Measurements from ENCODE around the gene DOCK1.

Gene DOCK1

GRCh38 chr10:127315888-127316287 lies 410.7 kb downstream of the DOCK1 start:
- no peak for DNase-seq (ENCODE audit: low spot score)

DNA sequence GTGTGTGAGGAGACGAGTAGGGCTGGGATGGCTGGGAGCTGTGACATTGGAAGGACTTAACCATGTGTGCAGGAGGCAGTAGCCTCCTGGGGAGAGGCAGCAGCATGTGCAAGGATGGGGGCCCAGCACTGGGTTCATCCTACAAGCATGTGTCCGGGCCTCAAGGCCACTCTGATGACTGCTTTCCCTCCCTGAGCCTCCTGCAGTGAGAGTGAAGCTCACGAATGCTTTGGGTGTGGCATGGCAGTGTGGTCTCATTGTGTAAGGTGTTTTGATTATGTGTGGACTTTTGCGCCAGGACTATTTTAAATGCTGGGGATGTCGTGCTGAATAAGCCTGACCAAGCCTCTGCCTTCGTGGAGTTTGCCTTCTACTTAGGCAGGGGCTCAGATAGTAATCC lies 413.2 kb downstream of the DOCK1 start:
- no peak for DNase-seq (ENCODE audit: low spot score)

DNA sequence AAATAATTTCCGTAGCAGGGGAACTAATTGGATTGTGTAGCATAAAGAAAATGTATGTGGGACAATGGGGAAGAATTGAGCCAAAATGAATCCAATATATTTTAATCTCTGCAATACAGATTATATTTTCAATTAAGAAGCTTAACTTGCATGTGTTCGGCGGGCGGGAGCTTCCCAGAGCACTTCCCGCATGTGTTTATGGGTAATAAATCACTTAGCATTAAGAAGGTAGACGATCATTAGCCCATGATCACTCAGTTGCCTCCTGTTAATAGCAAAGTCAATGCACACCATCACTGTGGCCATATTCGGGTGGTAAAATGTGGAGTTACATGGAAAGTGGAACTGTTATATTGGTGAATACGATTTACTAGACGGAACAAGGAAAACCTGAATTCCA lies 414.0 kb downstream of the DOCK1 start:
- DNase-seq (ENCODE audit: low spot score) = no peak

DNA sequence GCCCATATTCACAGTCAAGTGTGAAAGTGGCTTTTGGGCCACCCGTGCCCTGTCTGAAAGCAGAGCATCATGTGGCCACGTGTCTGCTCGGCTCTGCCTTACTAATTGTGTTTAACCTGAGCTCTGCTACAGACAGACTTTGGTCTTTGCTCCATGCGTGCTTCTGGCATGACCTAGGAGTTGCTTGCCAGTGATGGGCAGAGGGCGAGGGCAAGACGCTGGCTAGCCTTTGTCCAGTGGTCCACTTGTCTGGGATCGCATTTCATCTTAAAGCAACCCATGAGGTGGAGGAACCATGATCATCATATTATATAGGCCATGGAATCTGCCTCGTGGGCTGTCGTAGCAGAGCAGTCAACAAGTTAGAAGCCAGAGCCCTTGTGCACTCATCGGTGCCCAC lies 414.5 kb downstream of the DOCK1 start:
- DNase-seq (ENCODE audit: low spot score) = no peak

GRCh38 chr10:127320176-127320575 lies 414.9 kb downstream of the DOCK1 start:
- no peak for DNase-seq (ENCODE audit: low spot score)

DNA sequence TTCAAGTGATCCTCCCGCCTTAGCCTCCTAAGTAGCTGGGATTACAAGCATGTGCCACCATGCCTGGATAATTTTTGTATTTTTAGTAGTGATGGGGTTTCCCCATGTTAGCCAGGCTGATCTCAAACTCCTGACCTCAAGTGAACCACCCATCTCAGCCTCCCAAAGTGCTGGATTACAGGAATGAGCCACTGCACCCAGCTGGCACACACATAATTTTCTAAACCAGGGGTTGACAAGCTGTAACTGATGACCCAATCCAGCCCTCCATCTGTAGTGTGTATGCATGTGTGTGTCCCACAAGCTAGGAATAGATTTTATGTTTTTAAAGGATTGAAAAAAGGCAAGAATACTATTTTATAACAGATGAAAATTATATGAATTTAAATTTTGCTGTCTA lies 417.1 kb downstream of the DOCK1 start:
- DNase-seq (ENCODE audit: low spot score) = no peak

DNA sequence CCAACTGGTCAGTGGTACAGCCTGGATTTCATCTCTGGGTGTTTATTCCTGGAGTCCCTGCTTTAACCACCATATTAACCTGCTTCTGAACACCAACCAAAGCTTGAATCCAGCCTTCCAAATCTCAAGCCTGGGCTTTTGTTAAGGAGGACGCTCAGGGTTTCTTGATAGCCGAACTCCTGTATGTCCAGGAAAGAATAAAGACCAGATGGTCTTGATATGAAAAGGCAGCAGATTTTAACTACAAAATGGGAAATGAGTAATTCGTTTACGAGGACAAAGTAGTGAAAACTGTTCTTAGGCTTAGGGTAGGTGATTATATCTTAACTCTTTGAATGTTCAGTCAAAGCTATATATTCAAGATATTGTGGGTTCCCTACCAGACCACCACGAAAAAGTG lies 420.3 kb downstream of the DOCK1 start:
- DNase-seq (ENCODE audit: low spot score) = no peak

DNA sequence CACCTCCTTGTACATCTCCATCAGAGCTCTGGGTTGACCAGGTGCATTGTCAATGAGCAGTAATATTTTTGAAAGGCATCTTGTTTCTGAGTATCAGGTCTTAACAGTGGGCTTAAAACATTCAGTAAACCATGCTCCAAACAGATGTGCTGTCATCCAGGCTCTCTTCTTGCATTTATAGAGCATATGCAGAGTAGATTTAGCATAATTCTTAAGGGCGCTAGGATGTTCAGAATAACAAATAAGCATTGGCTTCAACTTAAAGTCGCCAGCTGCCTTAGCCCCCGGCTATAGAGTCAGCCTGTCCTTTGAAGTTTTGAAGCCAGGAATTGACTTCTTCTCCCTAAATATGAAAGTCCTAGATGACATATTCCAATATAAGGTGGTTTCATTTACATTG lies 421.7 kb downstream of the DOCK1 start:
- DNase-seq (ENCODE audit: low spot score) = no peak

GRCh38 chr10:127331696-127332095 lies 426.5 kb downstream of the DOCK1 start:
- no peak for DNase-seq (ENCODE audit: low spot score)

GRCh38 chr10:127332631-127333030 lies 427.4 kb downstream of the DOCK1 start:
- DNase-seq (ENCODE audit: low spot score) = no peak

DNA sequence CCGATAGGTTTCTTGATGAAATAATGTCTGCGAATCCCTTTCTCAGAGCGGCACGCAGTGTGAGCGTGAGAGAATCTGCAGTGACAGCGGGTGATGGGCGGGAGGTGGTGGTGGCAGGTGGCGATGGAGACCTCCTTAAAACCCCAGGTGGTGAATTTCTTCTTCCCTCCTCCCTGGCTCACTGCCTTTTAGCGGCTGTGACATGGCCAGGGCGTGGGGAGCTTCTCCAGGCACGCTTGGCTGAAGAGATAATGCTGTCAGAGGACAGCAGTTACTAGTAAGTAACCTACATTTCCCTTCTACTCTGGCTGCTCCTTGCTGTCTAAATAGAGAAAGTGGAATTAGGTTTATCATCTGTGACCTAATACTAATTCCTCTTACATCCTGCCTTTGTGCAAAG lies 432.6 kb downstream of the DOCK1 start:
- no peak for DNase-seq (ENCODE audit: low spot score)

DNA sequence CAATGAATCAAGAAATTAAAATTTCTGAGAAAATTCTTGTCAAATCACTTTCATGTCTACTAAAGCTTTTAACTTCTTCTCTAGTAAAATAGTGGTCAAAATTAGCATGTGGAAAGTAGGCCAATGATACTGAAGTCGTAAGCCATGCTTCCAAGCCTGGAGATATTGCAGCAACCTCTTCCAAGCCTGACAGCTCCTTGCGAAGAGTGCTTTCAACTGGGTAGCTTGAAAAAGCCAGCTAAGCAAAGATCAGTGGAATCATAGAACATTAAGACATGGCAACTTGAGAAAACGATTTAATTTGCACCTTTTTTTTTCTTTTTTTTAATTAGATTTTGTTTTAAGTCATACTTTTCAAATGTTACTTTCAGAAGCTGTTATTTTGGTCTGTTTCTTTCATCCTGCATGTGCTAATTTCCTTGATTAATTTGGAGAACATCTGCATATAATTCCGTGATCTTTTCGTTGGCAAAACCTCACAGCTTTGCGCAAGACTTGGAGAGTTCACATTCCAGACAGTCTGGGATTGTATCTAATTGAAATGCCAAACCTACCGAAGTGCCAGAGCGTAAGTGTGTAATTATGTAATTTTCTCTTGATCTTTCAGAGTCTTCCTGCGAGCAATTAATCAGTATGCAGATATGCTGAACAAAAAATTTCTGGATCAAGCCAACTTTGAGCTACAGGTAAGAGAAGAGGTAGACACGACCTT lies 433.3 kb downstream of the DOCK1 start:
- DNase-seq (ENCODE audit: low spot score) = no peak

- no peak for DNase-seq (ENCODE audit: low spot score)
These were observed 438.6 kb downstream of the DOCK1 start for GRCh38 chr10:127343821-127344220.

- DNase-seq (ENCODE audit: low spot score) = no peak
These were observed 439.1 kb downstream of the DOCK1 start for GRCh38 chr10:127344346-127344745.

DNA sequence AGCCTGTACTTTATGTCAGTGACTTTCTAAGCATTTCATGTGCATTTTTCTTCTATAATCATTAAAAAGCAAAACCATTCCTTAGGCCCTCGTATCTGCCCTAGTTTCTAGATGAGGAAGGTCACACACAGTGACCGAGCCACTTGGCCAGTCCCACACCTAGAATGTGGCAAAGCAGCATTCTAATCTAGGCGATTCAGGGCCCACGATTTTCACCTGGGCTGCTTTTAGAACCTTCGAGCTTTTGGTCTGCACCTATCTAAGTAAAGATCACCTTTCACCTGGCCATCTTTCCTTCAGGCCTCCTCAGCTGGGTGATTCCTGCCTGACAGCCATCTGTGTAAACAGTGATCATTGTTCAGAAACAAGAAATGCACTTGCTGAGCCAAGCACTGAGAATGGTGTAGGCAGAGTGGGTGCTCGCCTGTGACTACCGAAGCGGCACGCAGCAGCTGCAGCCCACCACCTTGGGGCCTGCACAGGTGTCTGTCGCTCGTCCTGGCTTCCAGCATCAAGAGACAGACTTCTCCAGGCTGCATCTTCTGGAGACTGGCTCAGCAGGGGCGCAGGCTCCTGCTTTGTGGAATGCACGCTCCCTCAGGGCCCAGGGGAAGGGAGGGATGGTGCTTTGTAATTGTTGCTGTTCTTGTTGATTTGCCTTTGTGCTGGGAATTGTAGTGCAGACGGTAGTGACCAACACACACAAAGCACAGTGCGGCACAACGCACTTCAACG lies 440.2 kb downstream of the DOCK1 start:
- no peak for DNase-seq (ENCODE audit: low spot score)

DNA sequence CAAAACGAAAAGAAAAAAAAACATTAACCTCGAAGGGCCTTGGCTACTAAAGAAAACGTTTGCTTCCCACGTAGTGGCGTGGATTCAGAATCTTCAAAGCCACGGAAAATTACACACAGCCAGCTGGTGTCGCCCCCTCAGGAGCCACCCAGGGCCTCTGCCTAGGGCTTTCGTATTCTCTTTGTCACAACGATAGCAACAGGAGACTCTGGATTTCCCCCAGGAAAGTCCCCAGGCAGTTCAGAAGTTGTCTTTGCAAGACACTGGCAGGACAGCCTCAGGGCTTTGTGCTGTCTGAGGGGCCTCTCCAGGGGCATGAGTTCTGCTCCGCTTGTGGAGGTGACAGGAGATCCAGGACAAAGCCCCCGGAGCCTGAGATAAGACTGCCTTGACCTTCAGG lies 441.4 kb downstream of the DOCK1 start:
- DNase-seq (ENCODE audit: low spot score) = no peak

DNA sequence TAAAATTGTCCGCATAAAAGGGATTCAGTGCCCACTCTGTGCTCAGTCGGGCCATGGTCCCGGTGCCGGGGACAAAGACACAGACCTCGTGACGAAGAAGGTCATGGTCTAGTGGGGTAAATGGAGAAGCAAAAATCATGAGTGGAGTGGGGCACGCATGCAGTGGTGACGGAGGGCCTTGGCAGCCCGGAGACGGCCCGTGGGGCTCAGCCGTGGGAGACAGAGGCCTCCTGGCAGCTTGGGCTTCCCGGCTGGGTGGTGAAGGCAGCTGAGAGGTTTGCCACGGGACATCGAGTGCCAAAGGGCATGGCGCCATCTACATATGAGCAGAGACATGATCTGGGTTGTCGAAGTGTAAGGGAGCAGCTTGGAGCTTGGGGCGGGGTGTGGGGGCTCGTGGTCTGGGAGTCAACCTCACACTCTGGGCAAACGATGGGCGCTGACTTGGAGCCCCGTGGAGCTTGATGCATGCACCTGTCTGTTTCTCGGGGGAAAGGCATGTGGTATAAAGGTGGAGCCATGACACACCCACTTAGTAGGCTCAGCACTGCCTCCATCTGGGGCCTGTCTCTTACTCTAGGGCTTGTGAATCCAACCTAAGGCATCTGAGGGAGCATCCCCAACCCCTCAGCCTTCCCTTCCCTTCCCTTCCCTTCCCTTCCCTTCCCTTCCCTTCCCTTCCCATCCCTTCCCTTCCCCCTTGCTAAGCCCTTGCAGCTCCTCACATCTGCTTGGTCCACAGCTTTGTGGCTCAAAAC lies 442.2 kb downstream of the DOCK1 start:
- DNase-seq (ENCODE audit: low spot score) = no peak

- DNase-seq (ENCODE audit: low spot score) = no peak
These were observed 444.5 kb downstream of the DOCK1 start for GRCh38 chr10:127349737-127350136.

- no peak for DNase-seq (ENCODE audit: low spot score)
These were observed 446.3 kb downstream of the DOCK1 start for GRCh38 chr10:127351542-127351941.

- no peak for DNase-seq (ENCODE audit: low spot score)
These were observed 448.3 kb downstream of the DOCK1 start for GRCh38 chr10:127353544-127353943.

GRCh38 chr10:127354255-127354654 lies 449.0 kb downstream of the DOCK1 start:
- no peak for DNase-seq (ENCODE audit: low spot score)

DNA sequence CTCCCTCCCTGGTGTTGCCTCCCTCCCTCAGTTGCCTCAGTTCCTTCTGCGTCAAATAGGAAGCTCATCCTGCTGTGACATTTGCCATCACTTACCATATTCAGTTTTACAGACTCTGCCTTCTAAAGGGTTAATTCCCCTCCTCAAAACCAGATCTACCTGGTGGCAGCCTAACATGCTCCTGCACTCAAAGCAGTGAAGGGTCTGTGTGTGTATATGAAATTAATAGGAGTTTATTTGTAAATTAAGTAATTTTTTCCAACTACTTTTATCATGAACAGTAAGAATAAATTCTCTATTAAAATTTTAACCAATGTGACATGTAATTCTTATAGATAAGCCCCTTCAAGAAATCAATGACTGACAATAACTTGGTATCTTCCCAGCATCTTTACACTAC lies 449.8 kb downstream of the DOCK1 start:
- no peak for DNase-seq (ENCODE audit: low spot score)

GRCh38 chr10:127356360-127356759 lies 451.1 kb downstream of the DOCK1 start:
- DNase-seq (ENCODE audit: low spot score) = no peak

All from NAMALWA (cell line).